ENCODE measurements around the gene TUBB2A. TPM values are rescaled to one million over a fixed set of nuclear protein-coding genes. Genes with fewer than 3 reads are reported as not detected.

Gene TUBB2A
- total RNA-seq, 1 donor from 2014 or later = 24.3 TPM

DNA sequence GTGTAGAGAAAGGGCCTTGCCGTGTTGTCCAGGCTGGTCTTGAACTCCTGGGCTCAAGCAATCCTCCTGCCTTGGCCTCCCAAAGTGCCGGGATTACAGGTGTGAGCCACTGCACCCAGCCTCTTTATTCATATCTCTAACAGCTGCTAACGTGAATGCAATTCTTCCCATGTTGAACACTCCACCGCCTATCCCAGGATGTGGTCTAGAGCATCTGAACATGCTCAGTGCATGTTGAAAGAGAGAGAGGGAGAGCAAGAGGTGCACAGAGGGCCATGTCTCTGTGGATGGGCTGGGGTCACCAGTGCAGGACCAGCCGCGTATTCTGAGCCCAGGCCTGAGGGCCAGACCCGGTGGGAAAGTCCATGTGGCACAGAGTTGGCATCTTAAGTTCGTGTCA is 12.8 kb downstream of the TUBB2A start:
- Mint-ChIP-seq H3K36me3 (peaks cover 50% of the 10 kb centered on the region), H3K4me1 (no peaks in the 10 kb centered on the region), H3K27ac (no peak overlapping the region), H3K4me3 (no peak overlapping the region), H3K9me3 (no peaks in the 10 kb centered on the region), H3K27me3 (ENCODE audit: low read depth) (no peaks in the 10 kb centered on the region)
- no peak for TF ChIP-seq CTCF (IDR thresholded peaks at IDR 0.05; ENCODE audit: unreplicated experiment)
- no peak for DNase-seq (ENCODE audit: low spot score in 2 of 2, unreplicated experiment in 2 of 2)

DNA sequence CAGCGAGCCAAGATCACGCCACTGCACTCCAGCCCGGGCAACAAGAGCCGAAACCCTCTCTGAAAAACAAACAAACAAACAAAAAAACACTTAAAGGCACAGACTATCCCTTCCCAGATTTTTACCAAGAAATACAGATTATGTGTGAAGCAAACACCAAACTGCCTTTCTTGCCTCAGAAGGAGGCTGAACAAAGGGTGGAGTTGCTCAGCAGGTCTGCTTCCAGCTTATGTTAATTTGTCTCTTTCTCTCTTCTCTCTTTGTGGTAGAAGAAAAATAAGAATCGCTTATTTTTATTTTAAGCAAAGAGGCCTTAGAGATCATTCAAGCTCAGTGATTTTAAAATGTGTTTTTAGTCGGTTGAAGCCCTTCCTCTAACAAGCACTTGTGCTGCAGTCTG is 14.2 kb downstream of the TUBB2A start:
- DNase-seq (ENCODE audit: low spot score in 2 of 2, unreplicated experiment in 2 of 2) = no peak
- peaks cover 49% of the 10 kb centered on the region for H3K36me3 Mint-ChIP-seq
- no peak overlapping the region for H3K4me3 Mint-ChIP-seq
- H3K4me1 Mint-ChIP-seq = no peaks in the 10 kb centered on the region
- H3K27ac Mint-ChIP-seq = no peak overlapping the region
- no peaks in the 10 kb centered on the region for H3K27me3 Mint-ChIP-seq (ENCODE audit: low read depth)
- H3K9me3 Mint-ChIP-seq = no peaks in the 10 kb centered on the region
- no peak for TF ChIP-seq CTCF (IDR thresholded peaks at IDR 0.05; ENCODE audit: unreplicated experiment)

DNA sequence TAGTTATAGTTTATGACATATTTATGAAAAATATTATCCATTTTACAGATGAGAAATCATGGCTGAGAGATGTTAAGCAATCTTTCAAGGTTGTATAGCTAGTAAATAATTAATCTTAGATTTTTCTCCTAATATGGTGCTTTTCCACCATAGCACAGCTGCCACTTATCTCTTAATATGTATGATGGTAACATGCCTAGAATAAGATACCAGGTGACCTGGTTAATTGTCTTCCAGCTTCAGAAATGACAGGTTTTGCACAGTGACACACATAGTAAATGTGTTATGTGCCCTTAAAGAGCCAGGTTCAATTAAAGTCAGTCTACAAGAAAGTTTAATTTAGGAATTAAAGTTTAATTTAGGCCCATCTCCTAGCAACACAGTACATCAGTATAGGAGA is 14.8 kb downstream of the TUBB2A start:
- H3K36me3 Mint-ChIP-seq = peaks cover 50% of the 10 kb centered on the region
- no peak overlapping the region for H3K27ac Mint-ChIP-seq
- no peaks in the 10 kb centered on the region for H3K27me3 Mint-ChIP-seq (ENCODE audit: low read depth)

DNA sequence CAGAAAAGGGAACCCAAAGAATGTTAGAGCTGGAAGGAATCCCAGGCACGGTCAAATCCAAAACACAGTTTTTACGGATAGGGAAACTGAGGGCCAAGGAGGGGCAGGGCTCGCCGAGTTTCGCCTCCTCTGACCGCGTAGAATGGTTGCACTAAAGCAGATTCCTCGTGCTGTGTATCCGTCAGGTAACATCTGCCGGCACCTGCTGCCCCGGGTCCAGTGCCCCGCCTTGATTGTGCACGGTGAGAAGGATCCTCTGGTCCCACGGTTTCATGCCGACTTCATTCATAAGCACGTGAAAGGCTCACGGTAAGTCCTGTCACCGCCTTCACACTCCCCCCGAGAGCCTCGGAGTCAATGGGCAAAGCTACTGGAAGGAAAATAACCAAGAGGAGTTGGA is 17.1 kb downstream of the TUBB2A start:
- Mint-ChIP-seq H3K27me3 (ENCODE audit: low read depth) (no peaks in the 10 kb centered on the region), H3K4me3 (no peak overlapping the region), H3K36me3 (peaks cover 61% of the 10 kb centered on the region), H3K27ac (no peak overlapping the region), H3K9me3 (no peaks in the 10 kb centered on the region), H3K4me1 (no peaks in the 10 kb centered on the region)
- no peak for DNase-seq (ENCODE audit: low spot score in 2 of 2, unreplicated experiment in 2 of 2)
- TF ChIP-seq CTCF (IDR thresholded peaks at IDR 0.05; ENCODE audit: unreplicated experiment) = no peak

More for the DNA sequence above, 14.8 kb downstream of the TUBB2A start:
- DNase-seq (ENCODE audit: low spot score in 2 of 2, unreplicated experiment in 2 of 2) = no peak
- Mint-ChIP-seq H3K4me1 (no peaks in the 10 kb centered on the region), H3K4me3 (no peak overlapping the region), H3K9me3 (no peaks in the 10 kb centered on the region)
- TF ChIP-seq CTCF (IDR thresholded peaks at IDR 0.05; ENCODE audit: unreplicated experiment) = no peak

GRCh38 chr6:3139090-3139903 is 18.0 kb downstream of the TUBB2A start:
- no peaks in the 10 kb centered on the region for H3K9me3 Mint-ChIP-seq
- H3K4me1 Mint-ChIP-seq = no peaks in the 10 kb centered on the region
- H3K36me3 Mint-ChIP-seq = peaks cover 58% of the 10 kb centered on the region
- H3K27me3 Mint-ChIP-seq (ENCODE audit: low read depth) = no peaks in the 10 kb centered on the region
- no peak overlapping the region for H3K4me3 Mint-ChIP-seq
- DNase-seq (ENCODE audit: low spot score in 2 of 2, unreplicated experiment in 2 of 2) = no peak
- TF ChIP-seq CTCF (IDR thresholded peaks at IDR 0.05; ENCODE audit: unreplicated experiment) = no peak
- H3K27ac Mint-ChIP-seq = no peak overlapping the region

Data from mesothelial cell of epicardium (in vitro differentiated cells).